Stomach (tissue), 4 donors: ENCODE results near the gene MAPK13.

Experiments
- POLR2A ChIP-seq, 4 donors: fragments of 450-650 bp; IDR thresholded peaks; one replicate each; pipeline ENCODE4 v1.6.1; 2016; ENCODE audit warnings: antibody characterized with exemption in 4 of 4, control low read depth in 2 of 4, mild to moderate bottlenecking in 1 of 4, moderate library complexity in 1 of 4
- POLR2AphosphoS5 ChIP-seq, 3 donors: sonication (generic); formaldehyde crosslinking; IDR thresholded peaks; one replicate each; pipeline ENCODE4 v1.6.1; 2016; ENCODE audit warnings: antibody characterized with exemption in 3 of 3
- TF ChIP-seq, protein P1 (sequence below), 7 experiments: fragments of 450-650 bp in 4 of 7; fragments of 200-600 bp in 3 of 7; sonication (generic) in 3 of 7; IDR thresholded peaks; one replicate each; pipeline ENCODE4 v1.5.1; 2016 to 2019; ENCODE audit warnings: antibody characterized with exemption in 7 of 7, control low read depth in 2 of 7, mild to moderate bottlenecking in 1 of 7

GRCh38 chr6:36094238-36094637 lies 36.1 kb upstream of the MAPK13 start:
- TF ChIP-seq, protein P1, sequence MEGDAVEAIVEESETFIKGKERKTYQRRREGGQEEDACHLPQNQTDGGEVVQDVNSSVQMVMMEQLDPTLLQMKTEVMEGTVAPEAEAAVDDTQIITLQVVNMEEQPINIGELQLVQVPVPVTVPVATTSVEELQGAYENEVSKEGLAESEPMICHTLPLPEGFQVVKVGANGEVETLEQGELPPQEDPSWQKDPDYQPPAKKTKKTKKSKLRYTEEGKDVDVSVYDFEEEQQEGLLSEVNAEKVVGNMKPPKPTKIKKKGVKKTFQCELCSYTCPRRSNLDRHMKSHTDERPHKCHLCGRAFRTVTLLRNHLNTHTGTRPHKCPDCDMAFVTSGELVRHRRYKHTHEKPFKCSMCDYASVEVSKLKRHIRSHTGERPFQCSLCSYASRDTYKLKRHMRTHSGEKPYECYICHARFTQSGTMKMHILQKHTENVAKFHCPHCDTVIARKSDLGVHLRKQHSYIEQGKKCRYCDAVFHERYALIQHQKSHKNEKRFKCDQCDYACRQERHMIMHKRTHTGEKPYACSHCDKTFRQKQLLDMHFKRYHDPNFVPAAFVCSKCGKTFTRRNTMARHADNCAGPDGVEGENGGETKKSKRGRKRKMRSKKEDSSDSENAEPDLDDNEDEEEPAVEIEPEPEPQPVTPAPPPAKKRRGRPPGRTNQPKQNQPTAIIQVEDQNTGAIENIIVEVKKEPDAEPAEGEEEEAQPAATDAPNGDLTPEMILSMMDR (IDR thresholded peaks at IDR 0.05), result no peak
- TF ChIP-seq POLR2A (IDR thresholded peaks at IDR 0.05) (no peak), POLR2AphosphoS5 (IDR thresholded peaks at IDR 0.05) (no peak)
